Neuronal stem cell (in vitro differentiated cells): ENCODE measurements around the gene SHFL.

Experiments used
- DNase-seq: peaks from one replicate; pipeline ENCODE4 v3.0.0-alpha.2; 2013; ENCODE audit warnings: low spot score
- H2AFZ ChIP-seq: one replicate; pipeline ENCODE4 v1.6.1; 2013; ENCODE audit warnings: mild to moderate bottlenecking, low read length, inconsistent platforms
- H2AK5ac ChIP-seq: 2 replicates; pipeline ENCODE4 v1.6.1; 2013; ENCODE audit warnings: low read depth, mild to moderate bottlenecking, inconsistent platforms, low read length, moderate library complexity, mixed read lengths
- H2BK120ac ChIP-seq: 2 replicates; pipeline ENCODE4 v1.6.1; 2013; ENCODE audit warnings: low read depth, mild to moderate bottlenecking, inconsistent platforms, low read length, moderate library complexity, mixed read lengths
- H2BK12ac ChIP-seq: one replicate; pipeline ENCODE4 v1.6.1; 2013; ENCODE audit warnings: low read length, inconsistent platforms
- H2BK15ac ChIP-seq: 2 replicates; pipeline ENCODE4 v1.6.1; 2013; ENCODE audit warnings: mild to moderate bottlenecking, low read length, inconsistent platforms, mixed read lengths
- H2BK5ac ChIP-seq: one replicate; pipeline ENCODE4 v1.6.1; 2013; ENCODE audit warnings: inconsistent platforms, mild to moderate bottlenecking, low read length, moderate library complexity
- H3K14ac ChIP-seq: one replicate; pipeline ENCODE4 v1.6.1; 2013; ENCODE audit warnings: low read length, inconsistent platforms
- H3K18ac ChIP-seq: 2 replicates; pipeline ENCODE4 v1.6.1; 2013; ENCODE audit warnings: low read length, inconsistent platforms
- H3K23ac ChIP-seq: 2 replicates; pipeline ENCODE4 v1.6.1; 2013; ENCODE audit warnings: low read depth, mild to moderate bottlenecking, mixed read lengths, low read length, inconsistent platforms; ENCODE audit not compliant: poor library complexity
- H3K27ac ChIP-seq: replicated peaks from 3 replicates; pipeline ENCODE4 v1.5.1; 2013; ENCODE audit warnings: low read length, inconsistent platforms
- H3K27me3 ChIP-seq, 3 experiments: 2 replicates each; pipeline ENCODE4 v1.6.1; 2013; ENCODE audit warnings: low read length in 3 of 3, mild to moderate bottlenecking in 2 of 3, inconsistent platforms in 1 of 3, low read depth in 1 of 3, mixed read lengths in 1 of 3, moderate library complexity in 1 of 3; ENCODE audit not compliant: control insufficient read depth in 3 of 3, insufficient read depth in 3 of 3
- H3K36me3 ChIP-seq, 2 donors: replicated peaks in 1 of 2; 2 replicates each; pipeline ENCODE4 v1.6.1; 2013; ENCODE audit warnings: low read length in 2 of 2; ENCODE audit not compliant: control insufficient read depth in 2 of 2, insufficient read depth in 2 of 2
- H3K4ac ChIP-seq: 2 replicates; pipeline ENCODE4 v1.6.1; 2013; ENCODE audit warnings: inconsistent platforms, mild to moderate bottlenecking, low read length, moderate library complexity
- H3K4me1 ChIP-seq, 2 donors: 1 replicate in 1 of 2; 2 replicates in 1 of 2; pipeline ENCODE4 v1.6.1; 2013; ENCODE audit warnings: low read length in 2 of 2, low read depth in 1 of 2; ENCODE audit not compliant: control insufficient read depth in 2 of 2, insufficient read depth in 1 of 2
- H3K4me2 ChIP-seq: one replicate; pipeline ENCODE4 v1.6.1; 2013; ENCODE audit warnings: mild to moderate bottlenecking, low read length, inconsistent platforms; ENCODE audit not compliant: insufficient read depth, poor library complexity, severe bottlenecking
- H3K4me3 ChIP-seq, 2 donors: 2 replicates each; pipeline ENCODE4 v1.5.1; 2013; ENCODE audit warnings: low read length in 2 of 2, mild to moderate bottlenecking in 2 of 2, inconsistent platforms in 1 of 2, moderate library complexity in 1 of 2
- H3K79me1 ChIP-seq: one replicate; pipeline ENCODE4 v1.6.1; 2013; ENCODE audit warnings: low read depth, mild to moderate bottlenecking, inconsistent platforms, low read length, moderate library complexity
- H3K9ac ChIP-seq: one replicate; pipeline ENCODE4 v1.6.1; 2013; ENCODE audit warnings: mild to moderate bottlenecking, low read depth, low read length, inconsistent platforms; ENCODE audit not compliant: poor library complexity
- H3K9me3 ChIP-seq, 2 donors: replicated peaks in 1 of 2; 2 replicates each; pipeline versions ENCODE3 to v1.6.1; 2013; ENCODE audit warnings: low read length in 2 of 2, mild to moderate bottlenecking in 2 of 2, inconsistent platforms in 1 of 2, low read depth in 1 of 2, mixed read lengths in 1 of 2, moderate library complexity in 1 of 2; ENCODE audit not compliant: control insufficient read depth in 2 of 2, insufficient read depth in 1 of 2
- H4K8ac ChIP-seq: one replicate; pipeline ENCODE4 v1.6.1; 2013; ENCODE audit warnings: low read depth, mild to moderate bottlenecking, inconsistent platforms, low read length, moderate library complexity
- H4K91ac ChIP-seq: one replicate; pipeline ENCODE4 v1.6.1; 2013; ENCODE audit warnings: low read length, low read depth, mild to moderate bottlenecking, inconsistent platforms; ENCODE audit not compliant: poor library complexity
- WGBS, 2 donors: extraction: QIAGEN DNeasy Blood & Tissue Kit; methylation state at CpG; one replicate each; pipeline ENCODE4 v1.1.7; 2013; ENCODE audit warnings: missing lambda C conversion rate in 2 of 2, mixed read lengths in 1 of 2; ENCODE audit not compliant: insufficient read length in 2 of 2, insufficient replicate concordance in 1 of 2; ENCODE audit errors: extremely low coverage in 2 of 2; 5-methylcytosine and 5-hydroxymethylcytosine counted together

Gene SHFL

GRCh38 chr19:10091895-10092641 lies 6.0 kb downstream of the SHFL start:
- H3K4me3 ChIP-seq: no peak overlapping the region
- H3K9ac ChIP-seq: no peak overlapping the region
- peak overlapping the region; percentile 68 for H2BK120ac ChIP-seq
- peaks cover 0 to 3% of the 10 kb centered on the region in 2 donors for H3K4me1 ChIP-seq
- H3K27me3 ChIP-seq: peaks cover 0 to 30% (median 0%) of the 10 kb centered on the region in 3 experiments
- WGBS, 2 donors: no CpG with 5 or more reads among the region's 13 CpGs
- no peak overlapping the region for H3K27ac ChIP-seq
- no peak overlapping the region for H2AFZ ChIP-seq
- H2BK5ac ChIP-seq: peak overlapping the region; percentile 6
- H4K8ac ChIP-seq: no peak overlapping the region
- no peak overlapping the region for H4K91ac ChIP-seq
- no peak for DNase-seq
- H3K14ac ChIP-seq: no peak overlapping the region
- H2AK5ac ChIP-seq: peak overlapping the region; percentile 58
- H3K36me3 ChIP-seq: no peaks in the 10 kb centered on the region
- H3K79me1 ChIP-seq: no peaks in the 10 kb centered on the region
- peak overlapping the region; percentile 29 for H3K4ac ChIP-seq
- peak overlapping the region; percentile 15 for H2BK15ac ChIP-seq
- peak overlapping the region; percentile 69 for H3K23ac ChIP-seq
- H3K18ac ChIP-seq: no peak overlapping the region
- H3K4me2 ChIP-seq: no peak overlapping the region
- H2BK12ac ChIP-seq: no peak overlapping the region
- H3K9me3 ChIP-seq: peaks cover 5 to 7% of the 10 kb centered on the region in 2 donors

- no peak overlapping the region for H3K18ac ChIP-seq
- H2AK5ac ChIP-seq: peak overlapping the region; percentile 58
- H3K4ac ChIP-seq: peak overlapping the region; percentile 29
- no peak overlapping the region for H3K4me3 ChIP-seq
- no peak overlapping the region for H2BK12ac ChIP-seq
- peak overlapping the region; percentile 68 for H2BK120ac ChIP-seq
- DNase-seq: no peak
- H3K4me1 ChIP-seq: peaks cover 0 to 3% of the 10 kb centered on the region in 2 donors
- H3K27ac ChIP-seq: no peak overlapping the region
- H3K9me3 ChIP-seq: peaks cover 5 to 7% of the 10 kb centered on the region in 2 donors
- no peak overlapping the region for H3K4me2 ChIP-seq
- H3K9ac ChIP-seq: no peak overlapping the region
- no peak overlapping the region for H2BK5ac ChIP-seq
- H3K14ac ChIP-seq: no peak overlapping the region
- H3K36me3 ChIP-seq: no peaks in the 10 kb centered on the region
- H3K79me1 ChIP-seq: no peaks in the 10 kb centered on the region
- H4K91ac ChIP-seq: no peak overlapping the region
- peak overlapping the region; percentile 69 for H3K23ac ChIP-seq
- no peak overlapping the region for H4K8ac ChIP-seq
- H2BK15ac ChIP-seq: no peak overlapping the region
- no CpG with 5 or more reads among the region's 9 CpGs for WGBS, 2 donors
- H3K27me3 ChIP-seq: peaks cover 0 to 24% (median 0%) of the 10 kb centered on the region in 3 experiments
- H2AFZ ChIP-seq: no peak overlapping the region
These were observed 6.7 kb downstream of the SHFL start for GRCh38 chr19:10092648-10093294.

GRCh38 chr19:10093295-10094186 lies 7.4 kb downstream of the SHFL start:
- H3K23ac ChIP-seq: no peak overlapping the region

More at GRCh38 chr19:10093295-10094186, 7.4 kb downstream of the SHFL start:
- DNase-seq: no peak
- H3K4me1 ChIP-seq: peaks cover 0 to 3% of the 10 kb centered on the region in 2 donors
- H3K4ac ChIP-seq: no peak overlapping the region
- H3K18ac ChIP-seq: no peak overlapping the region
- no peak overlapping the region for H2BK120ac ChIP-seq
- H2AFZ ChIP-seq: no peak overlapping the region
- peak overlapping the region; percentile 87 for H2AK5ac ChIP-seq
- H3K14ac ChIP-seq: peak overlapping the region; percentile 5
- H3K27me3 ChIP-seq: peaks cover 0 to 23% (median 0%) of the 10 kb centered on the region in 3 experiments
- H4K91ac ChIP-seq: no peak overlapping the region
- WGBS, 2 donors: no CpG with 5 or more reads among the region's 22 CpGs
- H3K9me3 ChIP-seq: peaks cover 5 to 7% of the 10 kb centered on the region in 2 donors
- H3K27ac ChIP-seq: no peak overlapping the region
- no peak overlapping the region for H4K8ac ChIP-seq
- H3K9ac ChIP-seq: no peak overlapping the region
- H3K4me3 ChIP-seq: no peak overlapping the region
- H2BK15ac ChIP-seq: no peak overlapping the region
- no peaks in the 10 kb centered on the region for H3K79me1 ChIP-seq
- no peak overlapping the region for H2BK12ac ChIP-seq
- H3K4me2 ChIP-seq: no peak overlapping the region
- no peak overlapping the region for H2BK5ac ChIP-seq
- no peaks in the 10 kb centered on the region for H3K36me3 ChIP-seq
